MM.1S (cell line): ENCODE results near the gene SYT17.

Source experiments
- DNase-seq: peaks from one replicate; pipeline ENCODE4 v3.0.0-alpha.2; 2015
- H2AFZ ChIP-seq: fragments of 300-600 bp; sonication (generic); 2 replicates; pipeline ENCODE4 v1.6.0; 2016; ENCODE audit warnings: antibody characterized with exemption, low read length
- H3F3A ChIP-seq: fragments of 300-600 bp; sonication (generic); 2 replicates; pipeline ENCODE4 v1.6.1; 2016; ENCODE audit warnings: mild to moderate bottlenecking, antibody characterized with exemption, low read length, moderate library complexity, mixed read lengths; ENCODE audit not compliant: insufficient read depth
- H3K27ac ChIP-seq: fragments of 300-600 bp; sonication (generic); 2 replicates; pipeline ENCODE4 v1.5.1; 2016; ENCODE audit warnings: mild to moderate bottlenecking, low read length
- H3K27me3 ChIP-seq: fragments of 300-600 bp; sonication (generic); replicated peaks from 2 replicates; pipeline ENCODE4 v1.6.0; 2016; ENCODE audit warnings: low read length; ENCODE audit not compliant: insufficient read depth
- H3K36me3 ChIP-seq: fragments of 300-600 bp; sonication (generic); replicated peaks from 2 replicates; pipeline ENCODE4 v1.6.1; 2016; ENCODE audit warnings: mild to moderate bottlenecking, low read length, mixed read lengths; ENCODE audit not compliant: insufficient read depth
- H3K4me1 ChIP-seq: fragments of 300-600 bp; sonication (generic); 2 replicates; pipeline ENCODE4 v1.6.1; 2016; ENCODE audit warnings: low read length, mixed read lengths
- H3K4me2 ChIP-seq: fragments of 300-600 bp; sonication (generic); 2 replicates; pipeline ENCODE4 v1.6.0; 2016; ENCODE audit warnings: low read depth, low read length
- H3K4me3 ChIP-seq: fragments of 300-600 bp; sonication (generic); 2 replicates; pipeline ENCODE4 v1.5.1; 2016; ENCODE audit warnings: low read length, mixed read lengths
- H3K79me2 ChIP-seq: fragments of 300-600 bp; sonication (generic); 2 replicates; pipeline ENCODE4 v1.6.1; 2016; ENCODE audit warnings: mixed run types, low read length, mixed read lengths
- H3K9ac ChIP-seq: fragments of 300-600 bp; sonication (generic); 2 replicates; pipeline ENCODE4 v1.6.1; 2016; ENCODE audit warnings: low read length, mixed read lengths
- H3K9me2 ChIP-seq: fragments of 300-600 bp; sonication (generic); replicated peaks from 2 replicates; pipeline ENCODE4 v1.6.1; 2016; ENCODE audit warnings: mild to moderate bottlenecking, low read length, mixed read lengths; ENCODE audit not compliant: insufficient read depth
- H3K9me3 ChIP-seq: fragments of 300-600 bp; sonication (generic); replicated peaks from 2 replicates; pipeline ENCODE4 v1.6.1; 2016; ENCODE audit warnings: mild to moderate bottlenecking, low read length, mixed read lengths; ENCODE audit not compliant: insufficient read depth
- H4K20me1 ChIP-seq: fragments of 300-600 bp; sonication (generic); 2 replicates; pipeline ENCODE4 v1.6.1; 2016; ENCODE audit warnings: mild to moderate bottlenecking, low read length, moderate library complexity, mixed read lengths; ENCODE audit not compliant: insufficient read depth
- CTCF ChIP-seq: fragments of 300-600 bp; sonication (generic); IDR thresholded peaks from 2 replicates; pipeline ENCODE4 v1.5.1; 2016; ENCODE audit warnings: antibody characterized with exemption, low read length, mixed read lengths
- EZH2 ChIP-seq: fragments of 300-600 bp; sonication (generic); optimal IDR thresholded peaks from 2 replicates; pipeline ENCODE3; 2017; ENCODE audit warnings: low read depth, mild to moderate bottlenecking, antibody characterized with exemption, low read length, mixed read lengths
- EZH2phosphoT487 ChIP-seq: fragments of 300-600 bp; sonication (generic); IDR thresholded peaks from 2 replicates; pipeline ENCODE4 v1.6.1; 2018; ENCODE audit warnings: antibody characterized with exemption, low read length

The SYT17 gene, protein sequence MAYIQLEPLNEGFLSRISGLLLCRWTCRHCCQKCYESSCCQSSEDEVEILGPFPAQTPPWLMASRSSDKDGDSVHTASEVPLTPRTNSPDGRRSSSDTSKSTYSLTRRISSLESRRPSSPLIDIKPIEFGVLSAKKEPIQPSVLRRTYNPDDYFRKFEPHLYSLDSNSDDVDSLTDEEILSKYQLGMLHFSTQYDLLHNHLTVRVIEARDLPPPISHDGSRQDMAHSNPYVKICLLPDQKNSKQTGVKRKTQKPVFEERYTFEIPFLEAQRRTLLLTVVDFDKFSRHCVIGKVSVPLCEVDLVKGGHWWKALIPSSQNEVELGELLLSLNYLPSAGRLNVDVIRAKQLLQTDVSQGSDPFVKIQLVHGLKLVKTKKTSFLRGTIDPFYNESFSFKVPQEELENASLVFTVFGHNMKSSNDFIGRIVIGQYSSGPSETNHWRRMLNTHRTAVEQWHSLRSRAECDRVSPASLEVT

DNA sequence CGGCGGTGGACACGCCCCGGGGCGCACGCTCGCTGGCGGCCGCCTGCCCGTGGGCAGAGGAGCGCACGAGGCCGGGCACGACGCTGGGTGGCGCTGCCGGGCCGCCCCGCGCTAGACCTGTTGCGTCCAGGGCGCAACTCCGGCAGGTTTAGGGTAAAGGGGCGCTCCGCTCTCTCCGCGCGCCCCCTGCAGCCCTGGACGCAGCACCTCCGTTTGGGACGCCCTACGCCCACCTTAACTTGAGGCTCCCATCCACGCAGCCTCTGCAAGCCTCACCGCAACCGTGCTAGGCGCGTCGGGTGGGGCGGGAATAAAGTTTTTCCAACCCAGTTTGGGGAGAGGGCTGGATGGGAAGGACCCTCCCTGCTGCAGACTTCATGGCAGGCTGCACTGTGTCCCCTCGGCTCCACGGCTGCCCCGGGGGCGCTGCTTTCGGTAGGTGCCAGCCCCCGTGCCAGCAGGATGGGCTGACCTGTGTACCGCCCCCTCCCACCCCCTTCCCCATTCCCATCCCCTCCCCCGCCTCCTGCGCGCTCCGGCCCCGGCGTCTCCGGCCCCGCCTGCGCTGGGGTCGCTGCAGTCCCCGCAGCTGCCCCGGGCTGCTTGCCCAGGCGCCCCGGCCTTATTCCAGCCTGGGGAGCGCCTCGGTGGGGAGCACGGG is at the start of gene SYT17:
Gene SYT17, plus strand, starts transcription at position 531 of the 661 bp plus-strand sequence. CDS start 407 bp downstream, outside the sequence.
- Histone ChIP-seq H3K36me3 (no peaks in the 10 kb centered on the region), H4K20me1 (no peaks in the 10 kb centered on the region), H3F3A (no peaks in the 10 kb centered on the region), H3K27ac (no peak within 1 kb of the TSS), H3K9me2 (no peaks in the 10 kb centered on the region), H3K27me3 (peaks cover 36% of the 10 kb centered on the region), H3K9me3 (no peaks in the 10 kb centered on the region), H3K4me3 (peak within 1 kb of the TSS; percentile 51), H3K9ac (no peak within 1 kb of the TSS), H3K4me1 (no peaks in the 10 kb centered on the region), H3K79me2 (no peaks in the 10 kb centered on the region), H3K4me2 (peak within 1 kb of the TSS; percentile 75; the same call in 1 of the 2 replicates), H2AFZ (0 out of 2 replicates have a peak within 1 kb of the TSS, but pooled peaks have one; percentile 34)
- DNase-seq, result peak; percentile 60
- peak; percentile 58 for TF ChIP-seq CTCF
- no peak for TF ChIP-seq EZH2phosphoT487
- TF ChIP-seq EZH2, result no peak

DNA sequence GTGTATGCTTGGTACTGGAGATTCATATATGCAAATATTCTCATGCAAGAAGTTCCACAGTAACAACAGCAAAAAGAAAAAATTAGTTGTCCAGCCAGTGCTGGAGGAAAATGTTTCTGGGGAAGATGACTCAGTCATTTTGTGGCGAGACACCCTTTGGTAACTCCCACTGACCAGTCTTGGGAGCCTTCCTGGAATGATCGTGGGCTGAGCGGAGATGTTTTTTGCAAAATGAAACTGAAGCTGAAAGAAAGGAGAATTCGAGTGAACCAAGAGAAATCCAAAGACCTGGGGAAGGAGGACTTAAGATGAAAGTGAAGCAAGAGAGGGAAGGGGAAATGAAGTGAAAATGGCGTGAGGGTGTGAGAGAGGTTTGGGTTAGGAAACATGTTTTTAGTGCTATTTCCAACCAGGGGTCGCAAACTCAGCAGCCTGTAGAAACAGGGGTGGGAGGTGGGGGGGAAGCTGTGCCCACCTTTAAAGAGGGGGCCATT is 49.1 kb upstream of the SYT17 start:
- no peak for DNase-seq
- TF ChIP-seq EZH2phosphoT487 (no peak), CTCF (no peak), EZH2 (no peak)
- Histone ChIP-seq H3K79me2 (no peaks in the 10 kb centered on the region), H3K9ac (peak overlapping the region; percentile 8; the same call in 1 of the 2 replicates), H4K20me1 (no peaks in the 10 kb centered on the region), H3K36me3 (no peaks in the 10 kb centered on the region), H3F3A (no peaks in the 10 kb centered on the region), H3K9me3 (no peaks in the 10 kb centered on the region), H3K27me3 (no peaks in the 10 kb centered on the region), H3K4me3 (peak overlapping the region; percentile 40), H2AFZ (peak overlapping the region; percentile 78), H3K4me2 (peak overlapping the region; percentile 46), H3K27ac (no peak overlapping the region), H3K9me2 (no peaks in the 10 kb centered on the region), H3K4me1 (no peaks in the 10 kb centered on the region)

DNA sequence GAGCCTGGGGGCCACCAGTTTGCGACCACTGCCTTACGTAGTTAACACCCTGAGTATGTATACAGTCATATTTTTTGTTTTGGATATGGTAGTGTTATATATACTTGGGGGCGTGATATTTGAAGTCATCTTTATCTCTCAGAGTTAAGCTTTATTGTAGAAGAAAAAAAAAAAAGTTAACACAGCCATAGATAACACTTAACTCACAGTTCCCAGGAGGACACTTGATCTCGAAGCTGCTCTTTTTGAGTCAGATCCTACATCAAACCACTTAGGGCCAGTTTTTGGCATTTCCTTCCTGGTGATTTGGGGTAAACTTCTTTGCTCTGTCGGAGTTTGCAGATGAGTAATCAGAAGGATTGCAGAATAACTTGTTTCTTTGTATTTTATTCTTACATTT is 48.5 kb upstream of the SYT17 start:
- DNase-seq, result no peak
- no peaks in the 10 kb centered on the region for H3K36me3 ChIP-seq
- H2AFZ ChIP-seq, result peak overlapping the region; percentile 78; the same call in 1 of the 2 replicates
- peak overlapping the region; percentile 46; the same call in 1 of the 2 replicates for H3K4me2 ChIP-seq
- peak overlapping the region; percentile 8; the same call in 1 of the 2 replicates for H3K9ac ChIP-seq
- H3K79me2 ChIP-seq, result no peaks in the 10 kb centered on the region
- TF ChIP-seq EZH2phosphoT487 (no peak), EZH2 (no peak), CTCF (no peak)
- H3K27me3 ChIP-seq, result no peaks in the 10 kb centered on the region
- no peaks in the 10 kb centered on the region for H3K9me2 ChIP-seq
- no peaks in the 10 kb centered on the region for H3K9me3 ChIP-seq
- H3K4me1 ChIP-seq, result no peaks in the 10 kb centered on the region
- H3F3A ChIP-seq, result no peaks in the 10 kb centered on the region
- no peaks in the 10 kb centered on the region for H4K20me1 ChIP-seq
- H3K27ac ChIP-seq, result no peak overlapping the region
- H3K4me3 ChIP-seq, result no peak overlapping the region
